Ovary (tissue), 3 donors: Measurements from ENCODE around the gene NME7.

Source experiments
- CTCF ChIP-seq, 3 donors: fragments of 450-650 bp in 2 of 3; fragments of 200-600 bp in 1 of 3; IDR thresholded peaks; one replicate each; pipeline versions ENCODE4 v1.5.1 to v1.8.0; 2016 to 2022; ENCODE audit warnings: antibody characterized with exemption in 3 of 3, mild to moderate bottlenecking in 1 of 3
- EP300 ChIP-seq: sonication (generic); formaldehyde crosslinking; IDR thresholded peaks from one replicate; pipeline ENCODE4 v1.6.1; 2017; ENCODE audit warnings: antibody characterized with exemption
- donor health status: DM: no; HTN: no; CAD: no.

- peak in 2 of 3 donors; percentile 14 to 25 for TF ChIP-seq CTCF (IDR thresholded peaks at IDR 0.05)
- TF ChIP-seq EP300, result no peak
Observed at GRCh38 chr1:169108863-169109560, 258.6 kb downstream of the NME7 start.
